ENCODE measurements around the gene GOLGA8J.

GOLGA8J gene

DNA sequence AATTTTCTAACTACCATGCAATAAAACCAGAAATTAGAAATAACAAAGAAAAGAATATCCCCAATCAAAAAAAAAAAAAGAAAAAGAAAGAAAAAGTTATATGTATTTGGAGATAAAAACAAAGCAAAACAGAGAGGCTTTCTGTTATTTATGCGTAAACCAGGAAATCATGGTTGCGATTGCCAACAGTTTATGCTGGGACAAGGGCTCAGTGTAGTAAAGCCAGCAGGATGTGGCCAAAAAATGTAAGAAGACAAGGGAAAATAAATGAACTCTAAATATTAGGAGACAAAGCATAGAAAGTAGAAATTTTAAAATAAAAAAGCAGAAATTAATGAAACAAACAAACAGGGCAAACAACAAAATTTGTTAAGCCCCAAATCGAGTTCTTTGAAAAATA is 27.2 kb upstream of the GOLGA8J start (continued):
- TF ChIP-seq, protein P1, sequence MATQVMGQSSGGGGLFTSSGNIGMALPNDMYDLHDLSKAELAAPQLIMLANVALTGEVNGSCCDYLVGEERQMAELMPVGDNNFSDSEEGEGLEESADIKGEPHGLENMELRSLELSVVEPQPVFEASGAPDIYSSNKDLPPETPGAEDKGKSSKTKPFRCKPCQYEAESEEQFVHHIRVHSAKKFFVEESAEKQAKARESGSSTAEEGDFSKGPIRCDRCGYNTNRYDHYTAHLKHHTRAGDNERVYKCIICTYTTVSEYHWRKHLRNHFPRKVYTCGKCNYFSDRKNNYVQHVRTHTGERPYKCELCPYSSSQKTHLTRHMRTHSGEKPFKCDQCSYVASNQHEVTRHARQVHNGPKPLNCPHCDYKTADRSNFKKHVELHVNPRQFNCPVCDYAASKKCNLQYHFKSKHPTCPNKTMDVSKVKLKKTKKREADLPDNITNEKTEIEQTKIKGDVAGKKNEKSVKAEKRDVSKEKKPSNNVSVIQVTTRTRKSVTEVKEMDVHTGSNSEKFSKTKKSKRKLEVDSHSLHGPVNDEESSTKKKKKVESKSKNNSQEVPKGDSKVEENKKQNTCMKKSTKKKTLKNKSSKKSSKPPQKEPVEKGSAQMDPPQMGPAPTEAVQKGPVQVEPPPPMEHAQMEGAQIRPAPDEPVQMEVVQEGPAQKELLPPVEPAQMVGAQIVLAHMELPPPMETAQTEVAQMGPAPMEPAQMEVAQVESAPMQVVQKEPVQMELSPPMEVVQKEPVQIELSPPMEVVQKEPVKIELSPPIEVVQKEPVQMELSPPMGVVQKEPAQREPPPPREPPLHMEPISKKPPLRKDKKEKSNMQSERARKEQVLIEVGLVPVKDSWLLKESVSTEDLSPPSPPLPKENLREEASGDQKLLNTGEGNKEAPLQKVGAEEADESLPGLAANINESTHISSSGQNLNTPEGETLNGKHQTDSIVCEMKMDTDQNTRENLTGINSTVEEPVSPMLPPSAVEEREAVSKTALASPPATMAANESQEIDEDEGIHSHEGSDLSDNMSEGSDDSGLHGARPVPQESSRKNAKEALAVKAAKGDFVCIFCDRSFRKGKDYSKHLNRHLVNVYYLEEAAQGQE (tag by site-specific recombination; IDR thresholded peaks at IDR 0.05) = no peak

DNA sequence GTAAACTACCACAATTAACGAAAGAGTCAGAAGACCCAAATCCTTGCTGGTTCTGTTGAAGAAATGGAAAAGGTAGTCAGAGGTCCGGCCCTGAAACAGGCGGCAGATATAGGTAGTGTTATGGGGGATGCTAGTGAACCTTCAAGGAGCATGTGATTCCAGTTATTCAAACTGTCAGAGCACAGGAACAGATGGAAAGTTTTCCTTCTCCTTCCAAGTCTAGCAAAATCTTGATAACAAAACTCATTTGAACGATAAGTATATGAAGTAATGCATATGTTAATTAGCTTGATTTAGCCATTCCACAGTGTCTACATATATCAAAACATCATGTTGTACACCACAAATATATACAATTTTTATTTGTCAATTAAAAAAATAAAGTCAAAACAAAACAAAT is 26.6 kb upstream of the GOLGA8J start:
- TF ChIP-seq, protein P2, sequence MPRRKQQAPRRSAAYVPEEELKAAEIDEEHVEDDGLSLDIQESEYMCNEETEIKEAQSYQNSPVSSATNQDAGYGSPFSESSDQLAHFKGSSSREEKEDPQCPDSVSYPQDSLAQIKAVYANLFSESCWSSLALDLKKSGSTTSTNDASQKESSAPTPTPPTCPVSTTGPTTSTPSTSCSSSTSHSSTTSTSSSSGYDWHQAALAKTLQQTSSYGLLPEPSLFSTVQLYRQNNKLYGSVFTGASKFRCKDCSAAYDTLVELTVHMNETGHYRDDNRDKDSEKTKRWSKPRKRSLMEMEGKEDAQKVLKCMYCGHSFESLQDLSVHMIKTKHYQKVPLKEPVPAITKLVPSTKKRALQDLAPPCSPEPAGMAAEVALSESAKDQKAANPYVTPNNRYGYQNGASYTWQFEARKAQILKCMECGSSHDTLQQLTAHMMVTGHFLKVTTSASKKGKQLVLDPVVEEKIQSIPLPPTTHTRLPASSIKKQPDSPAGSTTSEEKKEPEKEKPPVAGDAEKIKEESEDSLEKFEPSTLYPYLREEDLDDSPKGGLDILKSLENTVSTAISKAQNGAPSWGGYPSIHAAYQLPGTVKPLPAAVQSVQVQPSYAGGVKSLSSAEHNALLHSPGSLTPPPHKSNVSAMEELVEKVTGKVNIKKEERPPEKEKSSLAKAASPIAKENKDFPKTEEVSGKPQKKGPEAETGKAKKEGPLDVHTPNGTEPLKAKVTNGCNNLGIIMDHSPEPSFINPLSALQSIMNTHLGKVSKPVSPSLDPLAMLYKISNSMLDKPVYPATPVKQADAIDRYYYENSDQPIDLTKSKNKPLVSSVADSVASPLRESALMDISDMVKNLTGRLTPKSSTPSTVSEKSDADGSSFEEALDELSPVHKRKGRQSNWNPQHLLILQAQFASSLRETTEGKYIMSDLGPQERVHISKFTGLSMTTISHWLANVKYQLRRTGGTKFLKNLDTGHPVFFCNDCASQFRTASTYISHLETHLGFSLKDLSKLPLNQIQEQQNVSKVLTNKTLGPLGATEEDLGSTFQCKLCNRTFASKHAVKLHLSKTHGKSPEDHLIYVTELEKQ (tag by site-specific recombination; IDR thresholded peaks at IDR 0.05; ENCODE audit: borderline replicate concordance) = no peak
- TF ChIP-seq ZNF2 (tag by site-specific recombination; IDR thresholded peaks at IDR 0.05) (no peak), TCF7L2 (IDR thresholded peaks at IDR 0.05; ENCODE audit: borderline replicate concordance, low read depth, low read length) (no peak), ZNF610 (tag by site-specific recombination; IDR thresholded peaks at IDR 0.05; ENCODE audit: borderline replicate concordance) (no peak), ZNF747 (tag by site-specific recombination; IDR thresholded peaks at IDR 0.05) (no peak)
- Histone ChIP-seq H3K36me3 (ENCODE audit: control insufficient read depth in 2 of 2, insufficient read depth in 1 of 2, low read length in 2 of 2) (no peaks in the 10 kb centered on the region), H3K27ac (ENCODE audit: extremely low read depth, low read depth, low read length) (no peak overlapping the region), H3K9me3 (ENCODE audit: control insufficient read depth, insufficient read depth, low read depth, low read length) (no peaks in the 10 kb centered on the region), H3K4me3 (ENCODE audit: low read depth, low read length) (no peak overlapping the region), H3K4me1 (ENCODE audit: control insufficient read depth, insufficient read depth, low read length) (no peaks in the 10 kb centered on the region)
- CTCF ChIA-PET = no interaction called here
- POLR2A ChIA-PET = no interaction called here

DNA sequence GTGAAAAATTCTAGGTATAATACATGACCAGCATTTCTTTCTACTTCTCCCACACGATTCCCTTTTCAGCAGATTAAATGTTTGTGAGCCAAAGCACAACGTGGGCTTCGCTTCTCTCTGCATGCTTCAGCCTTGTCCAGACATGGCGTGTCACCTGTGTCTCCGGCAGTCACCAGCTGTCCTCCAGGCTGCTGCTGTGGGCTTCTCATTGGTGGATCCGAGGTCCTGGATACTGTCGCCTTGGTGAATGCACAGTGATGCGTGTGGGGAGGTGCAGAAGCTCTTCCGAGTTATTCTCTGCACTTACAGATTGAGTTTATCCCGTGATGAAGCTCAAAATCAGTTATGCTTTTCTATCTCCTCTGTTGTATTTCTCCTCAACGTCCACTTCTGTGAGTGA is 23.0 kb upstream of the GOLGA8J start:
- Histone ChIP-seq H3K4me1 (ENCODE audit: control insufficient read depth, insufficient read depth, low read length) (no peaks in the 10 kb centered on the region), H3K9me3 (ENCODE audit: control insufficient read depth, insufficient read depth, low read depth, low read length) (no peaks in the 10 kb centered on the region), H3K36me3 (ENCODE audit: control insufficient read depth in 2 of 2, insufficient read depth in 1 of 2, low read length in 2 of 2) (no peaks in the 10 kb centered on the region), H3K4me3 (ENCODE audit: low read depth, low read length) (no peak overlapping the region), H3K27ac (ENCODE audit: extremely low read depth, low read depth, low read length) (no peak overlapping the region)
- TF ChIP-seq ZNF501 (tag by site-specific recombination; IDR thresholded peaks at IDR 0.05) (no peak), ZBTB17 (tag by site-specific recombination; IDR thresholded peaks at IDR 0.05) (no peak), ZNF2 (tag by site-specific recombination; IDR thresholded peaks at IDR 0.05) (no peak), ZNF768 (tag by site-specific recombination; IDR thresholded peaks at IDR 0.05) (no peak), EGR2 (tag by site-specific recombination; IDR thresholded peaks at IDR 0.05; ENCODE audit: low read depth) (no peak), RBAK (tag by site-specific recombination; IDR thresholded peaks at IDR 0.05) (no peak), ZNF664 (tag by site-specific recombination; IDR thresholded peaks at IDR 0.05) (no peak), ZNF701 (tag by site-specific recombination; IDR thresholded peaks at IDR 0.05) (no peak), ZBTB1 (tag by site-specific recombination; IDR thresholded peaks at IDR 0.05) (no peak)
- TF ChIP-seq, protein P3, sequence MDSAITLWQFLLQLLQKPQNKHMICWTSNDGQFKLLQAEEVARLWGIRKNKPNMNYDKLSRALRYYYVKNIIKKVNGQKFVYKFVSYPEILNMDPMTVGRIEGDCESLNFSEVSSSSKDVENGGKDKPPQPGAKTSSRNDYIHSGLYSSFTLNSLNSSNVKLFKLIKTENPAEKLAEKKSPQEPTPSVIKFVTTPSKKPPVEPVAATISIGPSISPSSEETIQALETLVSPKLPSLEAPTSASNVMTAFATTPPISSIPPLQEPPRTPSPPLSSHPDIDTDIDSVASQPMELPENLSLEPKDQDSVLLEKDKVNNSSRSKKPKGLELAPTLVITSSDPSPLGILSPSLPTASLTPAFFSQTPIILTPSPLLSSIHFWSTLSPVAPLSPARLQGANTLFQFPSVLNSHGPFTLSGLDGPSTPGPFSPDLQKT (IDR thresholded peaks at IDR 0.05; ENCODE audit: borderline replicate concordance, low read depth, low read length) = no peak
- TF ChIP-seq, protein P4, sequence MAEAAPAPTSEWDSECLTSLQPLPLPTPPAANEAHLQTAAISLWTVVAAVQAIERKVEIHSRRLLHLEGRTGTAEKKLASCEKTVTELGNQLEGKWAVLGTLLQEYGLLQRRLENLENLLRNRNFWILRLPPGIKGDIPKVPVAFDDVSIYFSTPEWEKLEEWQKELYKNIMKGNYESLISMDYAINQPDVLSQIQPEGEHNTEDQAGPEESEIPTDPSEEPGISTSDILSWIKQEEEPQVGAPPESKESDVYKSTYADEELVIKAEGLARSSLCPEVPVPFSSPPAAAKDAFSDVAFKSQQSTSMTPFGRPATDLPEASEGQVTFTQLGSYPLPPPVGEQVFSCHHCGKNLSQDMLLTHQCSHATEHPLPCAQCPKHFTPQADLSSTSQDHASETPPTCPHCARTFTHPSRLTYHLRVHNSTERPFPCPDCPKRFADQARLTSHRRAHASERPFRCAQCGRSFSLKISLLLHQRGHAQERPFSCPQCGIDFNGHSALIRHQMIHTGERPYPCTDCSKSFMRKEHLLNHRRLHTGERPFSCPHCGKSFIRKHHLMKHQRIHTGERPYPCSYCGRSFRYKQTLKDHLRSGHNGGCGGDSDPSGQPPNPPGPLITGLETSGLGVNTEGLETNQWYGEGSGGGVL (tag by site-specific recombination; IDR thresholded peaks at IDR 0.05) = no peak
- POLR2A ChIA-PET = no interaction called here
- CTCF ChIA-PET = interaction anchor here (1.1 kb wide), 1 partner anchor 15 kb away, joined by 11 read pairs; no protein-coding TSS in a partner anchor
